LoVo (cell line): ENCODE data around the gene MSH6.

ENCODE experiments used
- DNase-seq: peaks from one replicate; pipeline ENCODE4 v3.0.0-alpha.2; 2016; ENCODE audit warnings: low spot score

The MSH6 gene, protein sequence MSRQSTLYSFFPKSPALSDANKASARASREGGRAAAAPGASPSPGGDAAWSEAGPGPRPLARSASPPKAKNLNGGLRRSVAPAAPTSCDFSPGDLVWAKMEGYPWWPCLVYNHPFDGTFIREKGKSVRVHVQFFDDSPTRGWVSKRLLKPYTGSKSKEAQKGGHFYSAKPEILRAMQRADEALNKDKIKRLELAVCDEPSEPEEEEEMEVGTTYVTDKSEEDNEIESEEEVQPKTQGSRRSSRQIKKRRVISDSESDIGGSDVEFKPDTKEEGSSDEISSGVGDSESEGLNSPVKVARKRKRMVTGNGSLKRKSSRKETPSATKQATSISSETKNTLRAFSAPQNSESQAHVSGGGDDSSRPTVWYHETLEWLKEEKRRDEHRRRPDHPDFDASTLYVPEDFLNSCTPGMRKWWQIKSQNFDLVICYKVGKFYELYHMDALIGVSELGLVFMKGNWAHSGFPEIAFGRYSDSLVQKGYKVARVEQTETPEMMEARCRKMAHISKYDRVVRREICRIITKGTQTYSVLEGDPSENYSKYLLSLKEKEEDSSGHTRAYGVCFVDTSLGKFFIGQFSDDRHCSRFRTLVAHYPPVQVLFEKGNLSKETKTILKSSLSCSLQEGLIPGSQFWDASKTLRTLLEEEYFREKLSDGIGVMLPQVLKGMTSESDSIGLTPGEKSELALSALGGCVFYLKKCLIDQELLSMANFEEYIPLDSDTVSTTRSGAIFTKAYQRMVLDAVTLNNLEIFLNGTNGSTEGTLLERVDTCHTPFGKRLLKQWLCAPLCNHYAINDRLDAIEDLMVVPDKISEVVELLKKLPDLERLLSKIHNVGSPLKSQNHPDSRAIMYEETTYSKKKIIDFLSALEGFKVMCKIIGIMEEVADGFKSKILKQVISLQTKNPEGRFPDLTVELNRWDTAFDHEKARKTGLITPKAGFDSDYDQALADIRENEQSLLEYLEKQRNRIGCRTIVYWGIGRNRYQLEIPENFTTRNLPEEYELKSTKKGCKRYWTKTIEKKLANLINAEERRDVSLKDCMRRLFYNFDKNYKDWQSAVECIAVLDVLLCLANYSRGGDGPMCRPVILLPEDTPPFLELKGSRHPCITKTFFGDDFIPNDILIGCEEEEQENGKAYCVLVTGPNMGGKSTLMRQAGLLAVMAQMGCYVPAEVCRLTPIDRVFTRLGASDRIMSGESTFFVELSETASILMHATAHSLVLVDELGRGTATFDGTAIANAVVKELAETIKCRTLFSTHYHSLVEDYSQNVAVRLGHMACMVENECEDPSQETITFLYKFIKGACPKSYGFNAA (N-terminal part only)

GRCh38 chr2:47782671-47783485, at the start of gene MSH6:
Gene MSH6, plus strand, starts transcription at chr2:47783145. Its CDS starts 89 bp downstream, at chr2:47783234.
- DNase-seq = peak; percentile 91

DNA sequence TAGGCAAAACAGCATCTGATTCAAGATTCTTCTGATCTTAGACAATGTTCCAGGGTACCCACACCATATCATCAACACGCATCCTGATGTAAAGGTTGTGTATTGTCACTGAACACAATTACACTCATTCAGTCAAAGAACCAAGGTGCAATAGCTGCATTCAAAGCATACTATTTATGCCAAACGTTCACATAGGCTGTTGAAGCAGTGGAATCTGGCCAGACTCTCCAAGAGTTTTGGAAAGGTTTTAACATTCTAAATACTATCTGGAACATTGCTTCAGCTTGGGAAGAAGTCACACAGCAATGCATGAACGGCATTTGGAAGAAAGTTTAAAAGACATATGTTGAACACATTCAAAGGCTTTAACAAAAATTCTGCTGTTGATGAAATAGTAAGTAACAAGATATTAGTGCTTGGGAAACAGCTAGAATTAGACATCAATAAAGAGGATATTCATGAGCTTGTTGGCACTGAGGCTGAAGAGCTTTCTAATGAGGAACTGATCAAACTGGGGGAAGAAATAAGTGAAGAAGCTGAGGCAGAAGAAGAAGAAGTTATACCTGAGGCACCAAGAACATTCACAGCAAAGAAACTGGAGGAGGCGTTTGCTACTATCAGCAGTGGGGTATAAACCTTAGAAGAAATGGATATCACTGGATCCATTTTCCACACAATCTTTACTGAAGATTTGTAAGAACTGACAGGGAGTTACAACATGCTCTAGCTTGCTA, 47.6 kb upstream of the MSH6 start:
- no peak for DNase-seq

DNA sequence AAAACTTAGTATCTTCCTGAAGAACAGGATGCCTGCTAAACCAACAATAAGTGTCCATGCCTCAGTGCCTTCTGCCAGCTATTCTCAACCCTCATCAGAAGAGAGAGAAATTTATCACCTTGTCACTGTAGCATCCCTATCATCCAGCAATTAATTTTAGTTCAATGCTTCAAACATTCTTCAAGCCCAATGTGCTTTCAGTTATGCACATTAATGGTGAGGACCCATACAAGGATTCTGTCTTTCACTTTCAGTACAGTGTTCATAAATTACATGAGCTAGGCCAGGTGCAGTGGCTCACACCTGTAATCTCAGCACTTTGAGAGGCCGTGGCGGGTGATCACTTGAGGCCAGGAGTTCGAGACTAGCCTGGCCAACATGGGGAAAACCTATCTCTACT, 47.0 kb upstream of the MSH6 start:
- no peak for DNase-seq

DNA sequence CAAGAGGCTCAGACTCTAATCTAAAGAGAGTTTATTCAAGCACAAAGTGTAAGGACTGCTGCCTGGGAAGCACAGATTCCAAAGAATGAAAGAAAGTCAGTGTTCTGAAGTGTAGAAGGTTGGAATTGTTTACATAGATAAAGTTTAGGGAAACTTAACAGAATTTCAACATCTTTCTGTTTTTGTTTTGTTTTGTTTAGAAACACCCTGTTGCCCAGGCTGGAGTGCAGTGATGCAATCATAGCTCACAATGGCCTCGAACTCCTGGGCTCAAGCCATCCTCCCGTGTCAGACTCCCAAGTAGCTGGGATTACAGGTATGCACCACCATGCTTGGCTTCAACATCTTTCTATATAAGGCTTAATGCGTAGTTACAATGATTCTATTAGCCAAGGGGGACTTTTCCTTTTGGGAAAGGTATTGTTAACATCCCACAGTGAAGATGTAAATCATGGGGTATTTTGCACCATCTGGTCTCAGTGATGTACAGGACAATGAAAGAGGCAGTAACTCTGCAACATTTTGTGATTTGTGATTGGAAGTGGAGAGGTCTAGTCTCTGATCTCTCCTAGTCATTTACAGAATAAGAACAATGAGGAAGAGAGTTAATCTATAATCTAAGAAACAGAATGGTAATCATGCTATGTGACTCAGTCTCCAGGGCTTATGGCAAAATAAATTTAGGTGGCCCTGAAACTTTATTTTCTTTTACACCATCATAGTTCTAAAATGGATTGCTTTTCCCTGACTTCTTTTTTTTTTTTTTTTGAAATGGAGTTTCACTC, 45.6 kb upstream of the MSH6 start:
- DNase-seq = no peak

GRCh38 chr2:47738331-47738730, 44.6 kb upstream of the MSH6 start:
- DNase-seq = no peak

DNA sequence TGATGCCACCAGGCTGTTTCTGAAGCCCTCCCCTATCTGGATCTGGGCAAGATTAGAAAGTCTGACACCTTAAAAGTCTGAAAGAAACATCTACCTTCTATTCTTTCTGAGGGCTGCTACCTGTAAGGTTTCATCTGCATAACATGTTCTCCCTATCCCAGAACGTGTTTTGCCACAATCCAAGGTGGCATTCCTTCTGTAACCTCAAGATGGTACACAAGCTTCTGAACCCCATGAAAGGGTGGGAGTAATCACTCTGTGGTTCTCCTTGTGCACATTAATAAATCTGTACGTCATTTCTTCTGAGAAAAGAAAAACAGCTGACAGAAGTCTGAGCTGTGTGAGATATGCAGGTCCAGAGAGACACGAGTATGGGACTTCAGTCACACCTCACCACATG, 41.8 kb upstream of the MSH6 start:
- no peak for DNase-seq

- no peak for DNase-seq
Measured at GRCh38 chr2:47741637-47742036, 41.3 kb upstream of the MSH6 start.

- no peak for DNase-seq
Measured at GRCh38 chr2:47744074-47744473, 38.9 kb upstream of the MSH6 start.

DNA sequence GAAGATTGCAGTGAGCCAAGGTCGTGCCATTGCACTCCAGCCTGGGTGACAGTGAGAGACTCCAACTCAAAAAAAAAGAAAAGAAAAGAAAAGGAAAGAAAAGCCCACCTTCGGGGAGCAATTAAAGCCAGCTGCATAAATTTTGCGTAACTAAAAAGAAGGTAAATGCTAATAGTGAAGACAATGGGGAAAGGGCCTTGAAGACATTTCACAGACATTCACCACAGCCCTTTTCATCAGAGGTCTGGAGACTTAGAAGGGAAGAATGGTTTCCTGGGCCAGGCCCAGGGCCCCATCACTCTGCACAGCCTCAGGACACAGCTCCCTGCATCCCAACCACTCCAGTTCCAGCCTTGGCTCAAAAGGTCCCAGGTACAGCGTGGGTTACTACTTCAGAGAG, 35.1 kb upstream of the MSH6 start:
- DNase-seq = no peak

DNA sequence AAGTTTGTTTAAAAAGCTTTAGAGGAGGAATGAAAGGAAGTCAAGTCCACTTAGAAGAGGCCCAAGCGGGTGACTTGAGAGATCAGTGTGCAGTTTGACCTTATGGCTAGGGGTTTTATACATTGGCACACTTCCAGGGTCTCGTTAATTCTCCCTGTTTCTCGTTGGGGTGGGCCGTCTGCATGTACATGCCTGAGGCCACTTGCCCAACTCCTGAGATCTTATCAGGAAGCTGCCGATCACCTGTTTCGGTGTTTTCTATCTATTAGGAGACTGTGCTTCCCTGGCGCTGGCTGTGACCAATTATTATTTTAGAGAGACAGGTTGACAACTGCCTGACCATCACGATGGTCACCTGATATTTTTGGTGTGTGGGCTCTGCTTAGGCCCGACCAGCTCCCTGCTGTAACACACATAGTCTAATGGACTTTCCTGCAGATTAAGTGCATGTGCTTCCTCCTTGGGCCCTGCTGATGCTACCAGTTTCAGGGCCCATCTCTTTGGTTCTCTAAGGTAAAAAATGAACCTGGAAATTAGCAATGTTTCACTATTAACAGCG, 31.0 kb upstream of the MSH6 start:
- no peak for DNase-seq

DNA sequence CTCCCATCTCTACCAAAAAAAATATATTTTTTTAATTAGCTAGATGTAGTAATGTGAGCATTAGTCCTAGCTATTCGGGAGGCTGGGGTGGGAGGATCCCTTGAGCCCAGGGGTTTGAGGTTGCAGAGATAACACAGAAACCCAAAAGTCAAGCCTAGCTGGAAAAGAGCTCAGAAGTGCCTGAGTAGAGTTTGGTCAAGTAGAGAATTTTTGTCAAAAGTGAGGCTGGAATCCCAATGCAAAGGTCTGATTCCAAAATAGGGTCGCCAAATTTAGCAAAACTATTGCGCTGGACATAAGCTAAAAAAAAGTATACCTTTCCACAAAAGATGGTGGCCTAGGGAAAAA, 15.5 kb upstream of the MSH6 start:
- DNase-seq = no peak

DNA sequence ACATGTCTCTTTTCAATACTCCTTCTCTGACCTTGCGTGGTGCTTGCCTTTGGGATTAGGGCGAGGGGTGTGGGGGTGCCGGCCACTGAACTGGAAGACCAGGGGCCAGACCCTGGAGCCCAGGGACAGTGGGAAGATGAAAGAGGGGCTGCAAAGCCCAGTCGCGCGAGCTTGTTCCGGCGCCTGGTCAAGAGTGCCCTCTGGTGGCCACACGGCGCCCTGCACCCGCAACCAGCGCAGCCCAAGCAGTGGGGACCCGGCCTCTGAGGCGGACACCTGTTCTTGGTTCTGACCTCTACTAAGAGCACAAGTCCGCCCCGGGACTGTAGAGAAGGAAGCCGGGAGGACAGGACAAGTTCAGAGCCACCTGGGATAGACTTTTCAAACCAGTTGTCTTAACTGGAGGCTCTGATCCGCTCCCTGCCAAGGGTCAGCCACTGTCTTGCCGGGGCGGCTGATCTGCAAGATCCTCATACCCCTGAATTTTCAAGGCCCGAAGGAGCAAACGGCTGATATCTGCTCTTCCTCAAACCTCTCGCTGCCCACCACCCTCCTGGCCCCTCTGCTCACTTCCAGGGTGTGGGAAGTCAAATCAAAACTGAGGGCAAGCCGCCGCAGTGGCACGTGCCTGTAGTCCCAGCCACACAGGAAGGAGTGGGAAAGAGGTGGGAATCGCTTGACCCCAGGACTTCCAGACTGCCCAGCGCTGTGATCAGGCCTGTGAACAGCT, 14.9 kb upstream of the MSH6 start:
- DNase-seq = peak; percentile 66

DNA sequence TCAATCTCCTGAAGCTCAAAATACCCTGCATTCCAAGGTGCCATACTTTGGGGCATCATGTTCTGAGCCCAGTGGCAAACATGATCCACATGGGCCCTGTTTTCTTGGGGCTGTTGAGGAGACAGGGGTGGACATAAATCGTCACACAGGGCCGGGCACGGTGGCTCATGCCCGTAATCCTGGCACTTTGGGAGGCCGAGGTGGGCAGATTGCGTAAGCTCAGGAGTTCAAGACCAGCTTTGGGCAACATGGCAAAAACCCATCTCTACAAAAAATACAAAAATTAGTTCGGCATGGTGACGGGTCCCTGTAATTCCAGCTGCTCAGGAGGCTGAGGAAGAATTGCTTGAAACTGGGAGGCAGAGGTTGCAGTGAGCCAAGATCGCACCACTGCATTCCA, 13.6 kb upstream of the MSH6 start:
- no peak for DNase-seq

GRCh38 chr2:47771211-47771610, 11.7 kb upstream of the MSH6 start:
- peak; percentile 35 for DNase-seq

DNA sequence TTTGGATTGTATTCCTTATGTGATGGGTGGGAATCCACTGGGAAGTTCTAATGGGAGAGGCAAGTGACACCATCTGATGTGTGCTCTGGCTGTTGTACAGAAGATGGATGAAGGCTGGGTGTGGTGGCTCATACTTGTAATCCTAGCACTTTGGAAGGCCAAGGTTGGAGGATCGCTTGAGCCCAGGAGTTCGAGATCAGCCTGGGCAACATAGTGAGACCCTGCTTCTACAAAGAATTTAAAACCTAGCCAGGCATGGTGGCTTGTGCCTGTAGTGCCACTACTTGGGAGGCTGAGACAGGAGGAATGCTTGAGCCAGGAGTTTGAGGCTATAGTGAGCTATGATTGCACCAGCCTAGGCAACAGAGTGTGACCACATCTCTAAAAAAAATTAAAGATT, 10.6 kb upstream of the MSH6 start:
- no peak for DNase-seq

GRCh38 chr2:47774567-47774966, 8.4 kb upstream of the MSH6 start:
- DNase-seq = no peak

- no peak for DNase-seq
Measured at GRCh38 chr2:47777277-47777937, 5.5 kb upstream of the MSH6 start.

DNA sequence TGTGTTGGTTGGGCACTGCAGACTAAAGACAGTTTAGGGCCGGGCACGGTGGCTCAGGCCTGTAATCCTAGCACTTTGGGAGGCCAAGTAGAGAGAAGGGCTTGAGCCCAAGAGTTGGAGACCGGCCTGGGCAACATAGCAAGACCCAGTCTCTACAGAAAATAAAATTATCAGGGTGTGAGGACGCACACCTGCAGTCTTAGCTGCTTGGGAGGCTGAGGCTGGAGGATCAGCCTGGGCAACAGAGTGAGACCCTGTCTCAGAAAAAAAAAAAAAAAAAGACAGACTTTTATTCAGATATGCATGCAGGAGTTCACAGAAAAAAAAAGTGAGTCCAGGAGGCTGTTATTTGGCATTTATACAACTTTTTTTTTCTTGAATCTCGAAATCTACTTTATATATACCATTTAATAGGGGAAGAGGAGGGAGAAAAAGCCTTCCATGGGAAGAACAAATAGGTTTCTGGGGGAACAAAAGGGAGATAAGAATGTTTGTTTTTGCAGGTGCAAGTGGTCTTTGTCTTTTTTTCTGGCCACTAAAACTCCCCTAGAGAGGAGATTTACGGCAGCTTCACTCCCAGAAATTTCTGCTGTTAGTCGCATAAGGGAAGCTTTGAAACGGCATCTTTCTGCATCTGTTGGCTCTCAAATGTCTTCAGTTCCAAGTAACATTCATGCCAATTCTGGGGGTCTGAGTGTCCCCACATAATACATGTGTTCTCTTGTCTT, 4.1 kb upstream of the MSH6 start:
- no peak for DNase-seq
